H9 (cell line): ENCODE data around the gene SPINK7. TPM values are rescaled to one million over a fixed set of nuclear protein-coding genes. Genes with fewer than 3 reads are reported as not detected.

Source experiments
- DNase-seq: peaks from one replicate; pipeline ENCODE4 v3.0.0-alpha.2; 2017
- H2AFZ ChIP-seq: one replicate; pipeline ENCODE4 v1.6.1; 2013; ENCODE audit warnings: mild to moderate bottlenecking, low read length, control low read depth, moderate library complexity
- H2AK5ac ChIP-seq: 2 replicates; pipeline ENCODE4 v1.6.1; 2013; ENCODE audit warnings: low read length, control low read depth, mixed read lengths; ENCODE audit not compliant: insufficient read length
- H2BK120ac ChIP-seq: one replicate; pipeline ENCODE4 v1.6.1; 2013; ENCODE audit warnings: low read depth, mild to moderate bottlenecking, low read length, control low read depth, inconsistent platforms; ENCODE audit not compliant: poor library complexity, severe bottlenecking
- H2BK12ac ChIP-seq: 2 replicates; pipeline ENCODE4 v1.6.1; 2013; ENCODE audit warnings: low read length, control low read depth, mixed read lengths, low read depth; ENCODE audit not compliant: insufficient read length
- H2BK15ac ChIP-seq: 2 replicates; pipeline ENCODE4 v1.6.1; 2013; ENCODE audit warnings: low read depth, low read length, control low read depth
- H2BK20ac ChIP-seq: one replicate; pipeline ENCODE4 v1.6.1; 2013; ENCODE audit warnings: low read depth, mild to moderate bottlenecking, low read length, control low read depth, inconsistent platforms; ENCODE audit not compliant: poor library complexity, severe bottlenecking
- H2BK5ac ChIP-seq: 2 replicates; pipeline ENCODE4 v1.6.1; 2013; ENCODE audit warnings: low read length, control low read depth, mixed read lengths; ENCODE audit not compliant: insufficient read length
- H3K14ac ChIP-seq: 2 replicates; pipeline ENCODE4 v1.6.1; 2013; ENCODE audit warnings: low read length, control low read depth; ENCODE audit not compliant: insufficient read depth
- H3K18ac ChIP-seq: 2 replicates; pipeline ENCODE4 v1.6.1; 2013; ENCODE audit warnings: low read depth, mild to moderate bottlenecking, mixed read lengths, low read length, control low read depth; ENCODE audit not compliant: insufficient read length
- H3K23ac ChIP-seq: 2 replicates; pipeline ENCODE4 v1.6.1; 2013; ENCODE audit warnings: low read length, control low read depth, mixed read lengths, low read depth; ENCODE audit not compliant: insufficient read length
- H3K23me2 ChIP-seq: 2 replicates; pipeline ENCODE4 v1.6.1; 2013; ENCODE audit warnings: low read depth, mild to moderate bottlenecking, mixed read lengths, low read length, control low read depth; ENCODE audit not compliant: insufficient read length, poor library complexity, severe bottlenecking
- H3K27ac ChIP-seq: 2 replicates; pipeline ENCODE4 v1.5.1; 2013; ENCODE audit warnings: low read length, control low read depth, mixed read lengths, low read depth; ENCODE audit not compliant: insufficient read length
- H3K27me3 ChIP-seq: 2 replicates; pipeline ENCODE4 v1.6.1; 2013; ENCODE audit warnings: low read length, control low read depth, inconsistent platforms; ENCODE audit not compliant: insufficient read depth
- H3K4ac ChIP-seq: 2 replicates; pipeline ENCODE4 v1.6.1; 2013; ENCODE audit warnings: low read depth, mild to moderate bottlenecking, control low read depth, inconsistent platforms, low read length, moderate library complexity
- H3K4me1 ChIP-seq: 2 replicates; pipeline ENCODE4 v1.6.1; 2013; ENCODE audit warnings: low read length, control low read depth, inconsistent platforms; ENCODE audit not compliant: insufficient read depth
- H3K4me2 ChIP-seq: 2 replicates; pipeline ENCODE4 v1.6.1; 2013; ENCODE audit warnings: low read length, control low read depth, mixed read lengths; ENCODE audit not compliant: insufficient read length, insufficient read depth
- H3K56ac ChIP-seq: 2 replicates; pipeline ENCODE4 v1.6.1; 2013; ENCODE audit warnings: low read depth, mild to moderate bottlenecking, mixed read lengths, low read length, control low read depth; ENCODE audit not compliant: insufficient read length
- H3K79me1 ChIP-seq: 2 replicates; pipeline ENCODE4 v1.6.1; 2013; ENCODE audit warnings: low read depth, mild to moderate bottlenecking, moderate library complexity, low read length, control low read depth, inconsistent platforms; ENCODE audit not compliant: insufficient read depth, poor library complexity, severe bottlenecking
- H3K79me2 ChIP-seq: 2 replicates; pipeline ENCODE4 v1.6.1; 2013; ENCODE audit warnings: low read length, control low read depth, inconsistent platforms; ENCODE audit not compliant: insufficient read depth
- H3K9ac ChIP-seq: 2 replicates; pipeline ENCODE4 v1.6.1; 2013; ENCODE audit warnings: low read length, control low read depth, mixed read lengths; ENCODE audit not compliant: insufficient read length; ENCODE audit errors: extremely low read depth
- H3K9me3 ChIP-seq: one replicate; pipeline ENCODE4 v1.6.1; 2013; ENCODE audit warnings: low read depth, low read length, inconsistent platforms; ENCODE audit not compliant: control insufficient read depth
- H3T11ph ChIP-seq: one replicate; pipeline ENCODE4 v1.6.1; 2013; ENCODE audit warnings: mild to moderate bottlenecking, low read length, control low read depth, inconsistent platforms
- H4K20me1 ChIP-seq: one replicate; pipeline ENCODE4 v1.6.1; 2013; ENCODE audit not compliant: control insufficient read depth, insufficient read length, insufficient read depth
- H4K5ac ChIP-seq: 2 replicates; pipeline ENCODE4 v1.6.1; 2013; ENCODE audit warnings: low read depth, mild to moderate bottlenecking, mixed read lengths, low read length, control low read depth; ENCODE audit not compliant: insufficient read length
- H4K8ac ChIP-seq: replicated peaks from 2 replicates; pipeline ENCODE4 v1.6.1; 2013; ENCODE audit warnings: low read length, control low read depth, mixed read lengths, low read depth; ENCODE audit not compliant: insufficient read length
- H4K91ac ChIP-seq: 2 replicates; pipeline ENCODE4 v1.6.1; 2013; ENCODE audit warnings: low read depth, mild to moderate bottlenecking, moderate library complexity, mixed read lengths, low read length, control low read depth; ENCODE audit not compliant: insufficient read length
- H3K27ac Mint-ChIP-seq, 3 experiments: 2 replicates in 2 of 3; 3 replicates in 1 of 3; pipeline ENCODE4 v1.8.0; 2020 to 2021; ENCODE audit warnings: mixed read lengths in 3 of 3, mild to moderate bottlenecking in 1 of 3, moderate library complexity in 1 of 3
- H3K27me3 Mint-ChIP-seq: 2 replicates; pipeline ENCODE4 v1.8.0; 2021; ENCODE audit warnings: low read depth, mild to moderate bottlenecking, moderate library complexity, mixed read lengths
- H3K36me3 Mint-ChIP-seq, 3 experiments: 2 replicates in 2 of 3; 3 replicates in 1 of 3; pipeline ENCODE4 v1.8.0; 2020 to 2021; ENCODE audit warnings: low read depth in 3 of 3, mixed read lengths in 3 of 3; ENCODE audit not compliant: insufficient read depth in 1 of 3
- H3K4me1 Mint-ChIP-seq, 2 experiments: 2 replicates each; pipeline ENCODE4 v1.8.0; 2020; ENCODE audit warnings: mixed read lengths in 2 of 2
- H3K4me3 Mint-ChIP-seq, 2 experiments: 2 replicates in 1 of 2; 3 replicates in 1 of 2; pipeline ENCODE4 v1.8.0; 2020 to 2021; ENCODE audit warnings: mild to moderate bottlenecking in 2 of 2, mixed read lengths in 2 of 2, moderate library complexity in 1 of 2
- H3K9me3 Mint-ChIP-seq, 2 experiments: 2 replicates in 1 of 2; 3 replicates in 1 of 2; pipeline ENCODE4 v1.8.0; 2020; ENCODE audit warnings: mild to moderate bottlenecking in 2 of 2, mixed read lengths in 2 of 2, moderate library complexity in 1 of 2
- CTCF ChIP-seq: fragments of 200-600 bp; sonication (generic); conservative IDR thresholded peaks from 3 replicates; pipeline ENCODE4 v1.8.0; 2021; ENCODE audit warnings: antibody characterized with exemption, mild to moderate bottlenecking
- WGBS: extraction: QIAGEN DNeasy Blood & Tissue Kit; methylation state at CpG from one replicate; pipeline ENCODE4 v1.1.7; 2013; ENCODE audit warnings: missing lambda C conversion rate, low lambda C conversion rate, mixed read lengths; ENCODE audit not compliant: insufficient read length; ENCODE audit errors: extremely low coverage; 5-methylcytosine and 5-hydroxymethylcytosine counted together
- total RNA-seq: library from RNA; stranded (reverse); gene quantifications from 2 replicates; pipeline ENCODE4 v1.2.1, GENCODE V29; 2021

Gene SPINK7
- total RNA-seq, 1 experiment from 2014 or later, result not detected

DNA sequence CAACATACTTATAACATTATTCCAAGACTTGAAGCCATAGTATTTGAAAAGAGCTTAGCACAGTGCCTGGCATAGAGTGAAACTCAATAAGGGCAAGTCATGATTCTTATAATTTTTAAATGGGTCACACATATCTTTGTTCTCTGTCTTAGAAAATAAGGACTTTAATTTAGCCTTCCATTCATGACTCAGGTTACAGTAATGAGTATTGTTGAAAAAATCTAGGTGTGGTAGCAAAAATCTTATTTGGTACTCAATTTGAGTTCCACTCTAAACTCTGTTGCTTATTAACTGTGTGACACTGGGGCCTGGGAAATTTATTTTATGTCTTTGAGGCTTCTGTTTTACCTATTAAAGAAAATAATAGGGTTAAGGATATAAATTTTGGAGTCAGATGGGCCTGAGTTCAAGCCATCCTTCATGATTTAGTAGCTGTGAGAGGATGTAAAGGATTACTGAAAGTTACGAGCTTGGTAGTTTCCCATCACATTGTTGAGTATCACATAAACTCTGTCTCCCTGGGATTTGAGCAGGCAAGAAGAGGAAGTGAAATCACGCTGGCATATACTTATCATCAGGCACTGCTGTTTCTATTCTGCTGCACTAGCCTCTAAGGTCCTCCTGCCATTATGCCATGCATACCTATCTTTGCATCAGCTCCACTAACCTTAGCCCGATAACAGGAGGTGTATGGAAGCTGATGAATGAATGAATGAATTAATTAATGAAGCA, 24.6 kb downstream of the SPINK7 start:
- H3K9me3 ChIP-seq, result no peaks in the 10 kb centered on the region
- Mint-ChIP-seq H3K27ac (peak overlapping the region in 1 of 3 experiments; percentile 70; a peak in 1 of 7 replicates), H3K9me3 (no peaks in the 10 kb centered on the region), H3K4me1 (no peaks in the 10 kb centered on the region), H3K27me3 (no peaks in the 10 kb centered on the region; the same call in 1 of the 2 replicates), H3K36me3 (no peaks in the 10 kb centered on the region), H3K4me3 (no peak overlapping the region)
- no peak overlapping the region for H2BK120ac ChIP-seq
- TF ChIP-seq CTCF, result no peak
- H2AK5ac ChIP-seq, result no peak overlapping the region
- no peaks in the 10 kb centered on the region for H3K79me1 ChIP-seq
- no peak overlapping the region for H3K27ac ChIP-seq
- no peak overlapping the region for H2BK20ac ChIP-seq
- no peak overlapping the region for H3T11ph ChIP-seq
- DNase-seq, result no peak
- no peaks in the 10 kb centered on the region for H3K27me3 ChIP-seq
- WGBS, result no CpG with 5 or more reads among the region's 3 CpGs
- no peak overlapping the region for H2AFZ ChIP-seq
- no peak overlapping the region for H3K9ac ChIP-seq
- no peak overlapping the region for H3K14ac ChIP-seq
- H4K20me1 ChIP-seq, result no peaks in the 10 kb centered on the region
- H3K79me2 ChIP-seq, result no peaks in the 10 kb centered on the region
- H3K56ac ChIP-seq, result no peak overlapping the region
- H4K5ac ChIP-seq, result no peak overlapping the region
- no peak overlapping the region for H2BK12ac ChIP-seq
- no peak overlapping the region for H3K23ac ChIP-seq
- H3K23me2 ChIP-seq, result no peaks in the 10 kb centered on the region
- H3K18ac ChIP-seq, result no peak overlapping the region
- H3K4me1 ChIP-seq, result no peaks in the 10 kb centered on the region
- H3K4ac ChIP-seq, result no peak overlapping the region
- H4K8ac ChIP-seq, result no peak overlapping the region
- H2BK15ac ChIP-seq, result no peak overlapping the region
- no peak overlapping the region for H2BK5ac ChIP-seq
- H3K4me2 ChIP-seq, result no peak overlapping the region
- no peak overlapping the region for H4K91ac ChIP-seq
